Vagina (tissue), 2 donors: ENCODE measurements around the gene FBXO17. TPM values are rescaled to one million over a fixed set of nuclear protein-coding genes. Genes with fewer than 3 reads are reported as not detected.

Experiments used
- DNase-seq, 2 donors: peaks; one replicate each; pipeline ENCODE4 v3.0.0-alpha.2; 2017; ENCODE audit errors: extremely low spot score in 2 of 2
- H3K27ac ChIP-seq: fragments of 200-600 bp; sonication (generic); one replicate; pipeline ENCODE4 v1.5.1; 2019
- H3K27me3 ChIP-seq: fragments of 200-600 bp; sonication (generic); one replicate; pipeline ENCODE4 v1.5.1; 2019
- H3K36me3 ChIP-seq, 2 donors: fragments of 200-600 bp; sonication (generic); one replicate each; pipeline ENCODE4 v1.5.1; 2017 to 2019
- H3K4me1 ChIP-seq: fragments of 200-600 bp; sonication (generic); one replicate; pipeline ENCODE4 v1.5.1; 2019
- H3K4me3 ChIP-seq, 2 donors: fragments of 200-600 bp; sonication (generic); 1 replicate in 1 of 2; 2 replicates in 1 of 2; pipeline ENCODE4 v1.5.1; 2016 to 2019
- H3K9me3 ChIP-seq: fragments of 200-600 bp; sonication (generic); one replicate; pipeline ENCODE4 v1.5.1; 2019
- POLR2A ChIP-seq, 2 donors: fragments of 450-650 bp; IDR thresholded peaks; one replicate each; pipeline ENCODE4 v1.6.1; 2017; ENCODE audit warnings: antibody characterized with exemption in 2 of 2, mild to moderate bottlenecking in 2 of 2, moderate library complexity in 2 of 2
- POLR2AphosphoS5 ChIP-seq, 2 donors: sonication (generic); formaldehyde crosslinking; IDR thresholded peaks; one replicate each; pipeline ENCODE4 v1.9.0; 2017; ENCODE audit warnings: antibody characterized with exemption in 2 of 2, mild to moderate bottlenecking in 2 of 2, low read depth in 1 of 2; ENCODE audit not compliant: insufficient read depth in 1 of 2
- intact Hi-C: fragments of 100-400 bp; cut with DNase I; formaldehyde crosslinking; loops from one replicate; pipeline ENCODE4 v1.15.1; 2023
- total RNA-seq: library from RNA; depleted of rRNA; stranded (reverse); fragments of >200 nt; gene quantifications from one replicate; pipeline ENCODE4 v1.2.3, GENCODE V29; 2016
- TF ChIP-seq, protein P1 (sequence below), 3 experiments: fragments of 450-650 bp in 2 of 3; fragments of 200-600 bp in 1 of 3; sonication (generic) in 1 of 3; IDR thresholded peaks; one replicate each; pipeline ENCODE4 v1.5.1; 2017 to 2019; ENCODE audit warnings: antibody characterized with exemption in 3 of 3, mild to moderate bottlenecking in 2 of 3, moderate library complexity in 2 of 3

Gene FBXO17
- total RNA-seq, 1 donor from 2014 or later: 44.0 TPM

DNA sequence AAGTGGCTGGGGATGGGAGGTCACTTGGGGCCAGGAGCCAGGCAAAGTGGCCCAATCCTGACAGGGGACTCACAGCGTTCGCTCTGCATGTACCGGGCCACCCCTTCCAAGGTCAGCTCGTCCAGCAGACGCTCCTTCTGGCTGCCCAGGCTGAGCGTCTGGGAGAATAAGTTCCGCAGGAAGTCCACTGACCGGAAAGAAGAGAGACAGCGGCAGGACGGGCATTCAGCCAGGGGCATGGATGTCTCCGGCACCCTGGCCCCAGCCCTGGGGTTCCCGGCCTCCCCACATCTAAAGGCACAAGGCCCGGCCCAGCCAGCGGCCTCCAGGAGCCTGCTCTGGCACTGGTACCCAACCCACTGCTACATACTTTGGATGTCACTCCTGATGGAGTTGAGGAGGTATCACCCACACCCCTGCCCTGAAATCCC is 82.2 kb downstream of the FBXO17 start:
- Histone ChIP-seq H3K36me3 (peaks cover 0 to 26% of the 10 kb centered on the region in 2 donors), H3K4me1 (peaks cover 14% of the 10 kb centered on the region), H3K27ac (no peak overlapping the region), H3K4me3 (no peak overlapping the region), H3K9me3 (no peaks in the 10 kb centered on the region), H3K27me3 (no peaks in the 10 kb centered on the region)
- no peak for DNase-seq
- intact Hi-C loops: no loop called here
- TF ChIP-seq, protein P1, sequence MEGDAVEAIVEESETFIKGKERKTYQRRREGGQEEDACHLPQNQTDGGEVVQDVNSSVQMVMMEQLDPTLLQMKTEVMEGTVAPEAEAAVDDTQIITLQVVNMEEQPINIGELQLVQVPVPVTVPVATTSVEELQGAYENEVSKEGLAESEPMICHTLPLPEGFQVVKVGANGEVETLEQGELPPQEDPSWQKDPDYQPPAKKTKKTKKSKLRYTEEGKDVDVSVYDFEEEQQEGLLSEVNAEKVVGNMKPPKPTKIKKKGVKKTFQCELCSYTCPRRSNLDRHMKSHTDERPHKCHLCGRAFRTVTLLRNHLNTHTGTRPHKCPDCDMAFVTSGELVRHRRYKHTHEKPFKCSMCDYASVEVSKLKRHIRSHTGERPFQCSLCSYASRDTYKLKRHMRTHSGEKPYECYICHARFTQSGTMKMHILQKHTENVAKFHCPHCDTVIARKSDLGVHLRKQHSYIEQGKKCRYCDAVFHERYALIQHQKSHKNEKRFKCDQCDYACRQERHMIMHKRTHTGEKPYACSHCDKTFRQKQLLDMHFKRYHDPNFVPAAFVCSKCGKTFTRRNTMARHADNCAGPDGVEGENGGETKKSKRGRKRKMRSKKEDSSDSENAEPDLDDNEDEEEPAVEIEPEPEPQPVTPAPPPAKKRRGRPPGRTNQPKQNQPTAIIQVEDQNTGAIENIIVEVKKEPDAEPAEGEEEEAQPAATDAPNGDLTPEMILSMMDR (IDR thresholded peaks at IDR 0.05): no peak
- TF ChIP-seq POLR2AphosphoS5 (IDR thresholded peaks at IDR 0.05; ENCODE audit: insufficient read depth in 1 of 2, low read depth in 1 of 2): no peak
- no peak for TF ChIP-seq POLR2A (IDR thresholded peaks at IDR 0.05)

DNA sequence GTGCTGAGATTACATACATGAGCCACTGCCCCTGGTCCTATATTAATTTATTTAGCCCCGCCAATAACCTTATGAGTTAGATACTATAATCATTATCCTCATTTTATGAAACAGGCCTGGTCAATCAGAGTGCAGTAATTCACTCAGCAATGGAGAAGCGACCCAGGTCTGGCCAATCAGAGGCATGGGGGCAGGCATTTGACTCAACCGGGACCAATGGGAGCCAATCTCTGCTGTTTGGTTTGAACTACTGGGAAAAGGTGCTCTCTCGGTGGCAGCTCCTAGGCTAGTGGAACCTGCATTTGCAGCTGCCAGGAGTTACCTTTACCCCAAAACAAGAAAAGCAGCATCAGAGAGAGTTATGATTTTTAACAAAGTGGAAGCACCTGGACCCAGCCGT is 82.7 kb downstream of the FBXO17 start:
- intact Hi-C loops: no loop called here
- Histone ChIP-seq H3K9me3 (no peaks in the 10 kb centered on the region), H3K36me3 (peaks cover 0 to 30% of the 10 kb centered on the region in 2 donors), H3K4me3 (no peak overlapping the region), H3K4me1 (peaks cover 9% of the 10 kb centered on the region), H3K27me3 (no peaks in the 10 kb centered on the region), H3K27ac (no peak overlapping the region)
- DNase-seq: no peak
- no peak for TF ChIP-seq POLR2AphosphoS5 (IDR thresholded peaks at IDR 0.05; ENCODE audit: insufficient read depth in 1 of 2, low read depth in 1 of 2)
- no peak for TF ChIP-seq POLR2A (IDR thresholded peaks at IDR 0.05)

DNA sequence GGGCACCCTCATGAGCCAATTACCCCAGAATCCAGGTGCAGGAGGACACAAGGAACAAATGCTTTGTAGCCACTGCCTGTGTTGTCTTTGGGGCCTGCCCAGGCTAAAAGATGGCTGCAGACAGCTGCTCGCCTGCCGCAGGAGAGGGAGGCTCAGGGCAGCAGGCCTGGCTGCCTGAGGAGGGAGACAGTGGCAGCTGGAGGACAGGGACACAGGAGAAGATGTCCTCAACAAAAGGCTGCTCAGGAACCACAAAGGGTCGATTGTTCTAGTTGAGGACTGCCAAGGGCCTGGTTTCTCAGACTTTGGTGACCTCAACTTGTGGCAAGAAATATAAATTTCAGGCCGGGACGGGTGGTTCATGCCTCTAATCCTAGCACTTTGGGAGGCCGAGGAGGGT is 83.8 kb downstream of the FBXO17 start:
- no peaks in the 10 kb centered on the region for H3K9me3 ChIP-seq
- TF ChIP-seq, protein P1 (IDR thresholded peaks at IDR 0.05): no peak
- no peak for TF ChIP-seq POLR2A (IDR thresholded peaks at IDR 0.05)
- TF ChIP-seq POLR2AphosphoS5 (IDR thresholded peaks at IDR 0.05; ENCODE audit: insufficient read depth in 1 of 2, low read depth in 1 of 2): no peak
- H3K4me3 ChIP-seq: no peak overlapping the region
- DNase-seq: no peak
- no peaks in the 10 kb centered on the region for H3K4me1 ChIP-seq
- intact Hi-C loops: no loop called here
- peaks cover 0 to 30% of the 10 kb centered on the region in 2 donors for H3K36me3 ChIP-seq
- no peak overlapping the region for H3K27ac ChIP-seq
- H3K27me3 ChIP-seq: no peaks in the 10 kb centered on the region

Other genes starting within 250 kb of the FBXO17 start
- 9.6 TPM for gene CAPN12, start 231.3 kb downstream of the FBXO17 start, total RNA-seq
- 269 TPM for gene LGALS7, start 202.2 kb downstream of the FBXO17 start, total RNA-seq
- gene LGALS7B, start 186.5 kb downstream of the FBXO17 start, total RNA-seq: 760 TPM
- not detected for gene LGALS4, start 162.8 kb downstream of the FBXO17 start, total RNA-seq
- 158 TPM for gene ECH1, start 143.9 kb downstream of the FBXO17 start, total RNA-seq
- 190 TPM for gene HNRNPL, start 125.8 kb downstream of the FBXO17 start, total RNA-seq
- gene RINL, start 97.5 kb downstream of the FBXO17 start, total RNA-seq: 7.4 TPM
- 51.6 TPM for gene SIRT2, start 76.1 kb downstream of the FBXO17 start, total RNA-seq
- gene NFKBIB, start 75.8 kb downstream of the FBXO17 start, total RNA-seq: 16.7 TPM
- not detected for gene CCER2, start 63.6 kb downstream of the FBXO17 start, total RNA-seq
- gene SARS2, start 45.0 kb downstream of the FBXO17 start, total RNA-seq: 26.3 TPM
- gene MRPS12, start 44.8 kb downstream of the FBXO17 start, total RNA-seq: 44.7 TPM
- gene FBXO27, start 56.8 kb upstream of the FBXO17 start, total RNA-seq: 3.7 TPM
- gene ACP7, start 108.6 kb upstream of the FBXO17 start, total RNA-seq: not detected
- gene PAK4, start 150.0 kb upstream of the FBXO17 start, total RNA-seq: 19.4 TPM
- 41.7 TPM for gene NCCRP1, start 221.2 kb upstream of the FBXO17 start, total RNA-seq
- not detected for gene SYCN, start 228.5 kb upstream of the FBXO17 start, total RNA-seq